CD4-positive, alpha-beta memory T cell (primary cell): Measurements from ENCODE around the gene CTDSPL. TPM values are rescaled to one million over a fixed set of nuclear protein-coding genes. Genes with fewer than 3 reads are reported as not detected.
A peak's percentile ranks its signal among the peaks of the same experiment; 100 is the strongest.

Source experiments
- CTCF ChIA-PET: fragments of 350-600 bp; sonication (Branson Sonifier 250); formaldehyde crosslinking; loops from one replicate; lab custom pipeline; 2021; ENCODE audit warnings: inconsistent platforms; ENCODE audit not compliant: partially characterized antibody; lab: Charles Lee
- POLR2A ChIA-PET: fragments of 350-600 bp; sonication (Branson Sonifier 250); formaldehyde crosslinking; loops from one replicate; lab custom pipeline; 2021; ENCODE audit not compliant: partially characterized antibody; lab: Charles Lee
- DNase-seq, 5 donors: peaks; one replicate each; pipeline versions ENCODE4 v3.0.0 to v3.0.0-alpha.2; 2020 to 2022; ENCODE audit warnings: mixed read lengths in 1 of 5
- H3K27ac ChIP-seq: one replicate; pipeline ENCODE4 v1.7.0; 2013; ENCODE audit warnings: low read depth, low read length
- H3K27me3 ChIP-seq: 2 replicates; pipeline ENCODE4 v1.7.0; 2013; ENCODE audit warnings: mild to moderate bottlenecking, low read length, moderate library complexity; ENCODE audit not compliant: insufficient read depth
- H3K36me3 ChIP-seq: 2 replicates; pipeline ENCODE4 v1.7.0; 2013; ENCODE audit warnings: mild to moderate bottlenecking, low read length, moderate library complexity; ENCODE audit not compliant: insufficient read depth
- H3K4me1 ChIP-seq: 2 replicates; pipeline ENCODE4 v1.7.0; 2013; ENCODE audit warnings: mild to moderate bottlenecking, low read length, moderate library complexity; ENCODE audit not compliant: insufficient read depth
- H3K4me3 ChIP-seq, 2 donors: one replicate each; pipeline ENCODE4 v1.7.0; 2013; ENCODE audit warnings: low read length in 2 of 2, mild to moderate bottlenecking in 1 of 2
- H3K9me3 ChIP-seq, 2 donors: one replicate each; pipeline ENCODE4 v1.7.0; 2013; ENCODE audit warnings: low read length in 2 of 2, control low read depth in 1 of 2; ENCODE audit not compliant: control insufficient read depth in 1 of 2
- H3K27ac Mint-ChIP-seq, 7 donors: one replicate each; pipeline ENCODE4 v1.8.0; 2020 to 2021; ENCODE audit warnings: mixed read lengths in 7 of 7, mild to moderate bottlenecking in 6 of 7, inconsistent platforms in 3 of 7, moderate library complexity in 3 of 7
- H3K27me3 Mint-ChIP-seq, 2 donors: one replicate each; pipeline ENCODE4 v1.8.0; 2020 to 2021; ENCODE audit warnings: mixed read lengths in 2 of 2
- H3K36me3 Mint-ChIP-seq, 2 donors: one replicate each; pipeline ENCODE4 v1.8.0; 2020 to 2021; ENCODE audit warnings: mixed read lengths in 2 of 2, inconsistent platforms in 1 of 2, mild to moderate bottlenecking in 1 of 2
- H3K4me1 Mint-ChIP-seq, 4 donors: one replicate each; pipeline ENCODE4 v1.8.0; 2020 to 2021; ENCODE audit warnings: mixed read lengths in 4 of 4, mild to moderate bottlenecking in 1 of 4
- H3K4me3 Mint-ChIP-seq, 8 donors: one replicate each; pipeline ENCODE4 v1.8.0; 2020 to 2021; ENCODE audit warnings: mixed read lengths in 8 of 8, mild to moderate bottlenecking in 7 of 8, moderate library complexity in 6 of 8, inconsistent platforms in 3 of 8
- H3K9me3 Mint-ChIP-seq, 8 donors: one replicate each; pipeline ENCODE4 v1.8.0; 2020 to 2021; ENCODE audit warnings: mixed read lengths in 8 of 8, mild to moderate bottlenecking in 5 of 8, inconsistent platforms in 3 of 8, moderate library complexity in 1 of 8
- intact Hi-C: fragments of 100-400 bp; cut with micrococcal nuclease; formaldehyde crosslinking; loops from one replicate; pipeline ENCODE4 v1.15.1; 2023
- polyA plus RNA-seq, 2 donors: library from polyadenylated mRNA; unstranded; fragments of 300-500 nt; fragmentation: Illumina TruSeq; gene quantifications; one replicate each; pipeline ENCODE4 v1.2.3, GENCODE V29; 2021
- total RNA-seq, 2 experiments: library from RNA; stranded (reverse); gene quantifications; one replicate each; pipeline ENCODE4 v1.2.3, GENCODE V29; 2021

Gene CTDSPL
- total and polyA plus RNA-seq, 4 experiments from 2014 or later = 0.08 to 0.73 (median 0.61) TPM; not detected in 1

GRCh38 chr3:38016410-38016809 lies 154.7 kb downstream of the CTDSPL start:
- H3K36me3 Mint-ChIP-seq = peaks cover 70 to 72% of the 10 kb centered on the region in 2 donors
- H3K4me1 Mint-ChIP-seq = peaks cover 9 to 13% (median 11%) of the 10 kb centered on the region in 4 donors
- Histone ChIP-seq H3K4me3 (no peak overlapping the region), H3K4me1 (no peaks in the 10 kb centered on the region), H3K27ac (no peak overlapping the region), H3K27me3 (no peaks in the 10 kb centered on the region), H3K9me3 (no peaks in the 10 kb centered on the region), H3K36me3 (peaks cover 40% of the 10 kb centered on the region)
- peak overlapping the region in 3 of 7 donors; percentile 27 to 66 (median 29) for H3K27ac Mint-ChIP-seq
- H3K27me3 Mint-ChIP-seq = no peaks in the 10 kb centered on the region
- no peak overlapping the region for H3K4me3 Mint-ChIP-seq
- peaks cover 0 to 8% (median 0%) of the 10 kb centered on the region in 8 donors for H3K9me3 Mint-ChIP-seq
- ChIA-PET CTCF (interaction anchor here (1.9 kb wide), 1 partner anchor 13 kb away, joined by 6 read pairs; no protein-coding TSS in a partner anchor), POLR2A (interaction anchor here (1.4 kb wide), 1 partner anchor 20 kb away, joined by 3 read pairs; no protein-coding TSS in a partner anchor)
- intact Hi-C loops = no loop called here
- no peak for DNase-seq

DNA sequence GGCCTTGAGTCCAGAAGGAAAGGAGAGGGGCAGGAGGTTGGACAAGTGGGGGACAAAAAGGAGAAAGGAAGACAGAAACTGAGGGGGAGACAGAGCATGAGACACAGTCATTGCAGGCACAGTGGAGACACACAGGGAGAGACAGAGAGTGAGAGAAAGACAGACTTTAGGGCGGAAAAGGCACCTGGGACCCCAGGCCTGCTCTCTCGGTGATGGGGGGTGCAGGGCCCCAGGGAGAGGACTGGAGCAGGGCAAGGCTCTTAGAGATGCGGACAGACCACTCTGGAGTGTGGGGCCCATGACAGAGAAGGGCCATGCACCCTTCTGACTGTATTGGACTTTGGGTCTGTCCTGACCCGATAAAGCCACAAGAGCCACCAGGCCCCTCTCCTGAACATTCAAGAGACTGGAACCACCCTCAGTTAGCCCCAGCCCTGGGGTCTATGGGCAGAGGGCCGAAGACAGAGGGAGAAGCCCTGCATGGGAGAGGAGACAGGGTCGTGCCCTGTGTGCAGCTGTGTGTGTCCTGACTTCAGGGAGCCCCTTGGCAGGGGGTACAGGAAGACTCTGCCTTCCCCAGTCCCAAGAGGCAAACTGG lies 155.3 kb downstream of the CTDSPL start:
- ChIA-PET CTCF (interaction anchor here (1.3 kb wide), 1 partner anchor 14 kb away, joined by 4 read pairs; no protein-coding TSS in a partner anchor), POLR2A (interaction anchor here (1.3 to 1.4 kb wide), 2 partner anchors 20 to 23 kb away, joined by 3 read pairs; no protein-coding TSS in a partner anchor)
- no peak overlapping the region for H3K4me3 ChIP-seq
- peak overlapping the region in 6 of 7 donors; percentile 10 to 66 (median 28) for H3K27ac Mint-ChIP-seq
- intact Hi-C loops = no loop called here
- H3K36me3 Mint-ChIP-seq = peaks cover 66 to 72% of the 10 kb centered on the region in 2 donors
- peaks cover 0 to 8% (median 0%) of the 10 kb centered on the region in 8 donors for H3K9me3 Mint-ChIP-seq
- H3K9me3 ChIP-seq = no peaks in the 10 kb centered on the region
- H3K4me1 Mint-ChIP-seq = peaks cover 13 to 18% (median 16%) of the 10 kb centered on the region in 4 donors
- no peak for DNase-seq
- no peaks in the 10 kb centered on the region for H3K27me3 Mint-ChIP-seq
- H3K27me3 ChIP-seq = no peaks in the 10 kb centered on the region
- H3K4me3 Mint-ChIP-seq = no peak overlapping the region
- H3K4me1 ChIP-seq = peaks cover 2% of the 10 kb centered on the region
- H3K36me3 ChIP-seq = peaks cover 39% of the 10 kb centered on the region
- H3K27ac ChIP-seq = no peak overlapping the region

- Mint-ChIP-seq H3K36me3 (peaks cover 64 to 72% of the 10 kb centered on the region in 2 donors), H3K27ac (peak overlapping the region in 2 of 7 donors; percentile 12 to 22), H3K4me1 (peaks cover 13 to 26% (median 21%) of the 10 kb centered on the region in 4 donors), H3K9me3 (peaks cover 0 to 8% (median 0%) of the 10 kb centered on the region in 8 donors), H3K27me3 (no peaks in the 10 kb centered on the region), H3K4me3 (no peak overlapping the region)
- no peak overlapping the region for H3K4me3 ChIP-seq
- ChIA-PET CTCF (interaction anchor here (1.3 kb wide), 1 partner anchor 14 kb away, joined by 4 read pairs; no protein-coding TSS in a partner anchor), POLR2A (interaction anchor here (1.3 to 1.4 kb wide), 2 partner anchors 21 to 22 kb away, joined by 3 read pairs; no protein-coding TSS in a partner anchor)
- H3K36me3 ChIP-seq = peaks cover 39% of the 10 kb centered on the region
- intact Hi-C loops = no loop called here
- no peaks in the 10 kb centered on the region for H3K9me3 ChIP-seq
- DNase-seq = no peak
- H3K4me1 ChIP-seq = peaks cover 10% of the 10 kb centered on the region
- no peak overlapping the region for H3K27ac ChIP-seq
- no peaks in the 10 kb centered on the region for H3K27me3 ChIP-seq
Observed at GRCh38 chr3:38017445-38018295, 156.0 kb downstream of the CTDSPL start.

GRCh38 chr3:38018296-38019266 lies 156.9 kb downstream of the CTDSPL start:
- H3K27me3 ChIP-seq = no peaks in the 10 kb centered on the region
- H3K4me3 ChIP-seq = no peak overlapping the region
- H3K9me3 Mint-ChIP-seq = peaks cover 0 to 8% (median 0%) of the 10 kb centered on the region in 8 donors
- peaks cover 19% of the 10 kb centered on the region for H3K4me1 ChIP-seq
- ChIA-PET POLR2A (interaction anchor here (1.3 to 2.3 kb wide), 2 partner anchors 21 kb away, joined by 3 to 9 read pairs; partner anchors contain the start of gene DLEC1), CTCF (no interaction called here)
- H3K4me1 Mint-ChIP-seq = peaks cover 19 to 35% (median 30%) of the 10 kb centered on the region in 4 donors
- H3K36me3 Mint-ChIP-seq = peaks cover 62 to 70% of the 10 kb centered on the region in 2 donors
- peak overlapping the region in 1 of 7 donors; percentile 77 for H3K27ac Mint-ChIP-seq
- no peaks in the 10 kb centered on the region for H3K9me3 ChIP-seq
- H3K4me3 Mint-ChIP-seq = peak overlapping the region in 2 of 8 donors; percentile 7 to 24
- DNase-seq = no peak
- intact Hi-C loops = no loop called here
- H3K27ac ChIP-seq = no peak overlapping the region
- peaks cover 37% of the 10 kb centered on the region for H3K36me3 ChIP-seq
- H3K27me3 Mint-ChIP-seq = no peaks in the 10 kb centered on the region

DNA sequence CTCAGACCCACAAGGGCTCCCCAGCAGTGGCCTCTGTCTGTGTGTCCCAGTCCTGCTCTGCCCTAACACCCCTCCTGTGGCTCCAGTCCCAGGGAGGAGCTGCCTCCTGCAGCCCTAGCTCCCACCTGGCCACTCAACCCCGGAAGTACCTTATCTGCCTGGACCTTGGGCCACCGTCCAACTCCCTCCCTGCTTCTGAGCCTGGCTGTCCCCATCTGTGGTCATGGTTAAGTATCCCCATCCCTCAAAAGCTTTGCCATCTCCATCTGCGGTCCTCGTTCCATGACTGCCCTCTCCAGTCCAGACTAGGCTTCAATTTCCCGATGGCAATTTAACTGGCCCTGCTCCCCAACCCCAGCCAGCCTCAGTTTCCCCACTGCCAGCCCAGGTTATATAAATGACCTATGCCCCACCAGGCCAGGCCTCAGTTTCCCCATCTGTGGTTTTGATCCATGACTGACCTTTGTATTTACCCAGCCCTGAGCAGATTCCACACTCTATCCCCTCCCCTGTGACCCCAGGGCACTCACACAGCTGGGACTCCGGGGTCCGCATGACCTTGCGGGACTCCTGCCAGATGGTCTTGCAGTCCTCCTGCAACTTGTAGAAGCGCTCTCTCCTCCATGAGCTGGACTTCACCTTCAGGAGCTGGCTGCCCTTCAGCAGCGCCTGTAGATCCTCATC lies 158.1 kb downstream of the CTDSPL start:
- H3K27ac Mint-ChIP-seq = peak overlapping the region in 4 of 7 donors; percentile 62 to 89 (median 75)
- peaks cover 0 to 12% (median 0%) of the 10 kb centered on the region in 8 donors for H3K9me3 Mint-ChIP-seq
- DNase-seq = no peak
- peaks cover 57 to 58% of the 10 kb centered on the region in 2 donors for H3K36me3 Mint-ChIP-seq
- ChIA-PET POLR2A (interaction anchor here (0.9 to 3.0 kb wide), 6 partner anchors 10 to 117 kb away, joined by 3 to 9 read pairs (median 4); partner anchors contain the start of genes ACAA1, DLEC1 and PLCD1), CTCF (interaction anchor here (1.1 to 1.8 kb wide), 4 partner anchors 16 to 45 kb away, joined by 3 to 7 read pairs (median 5); partner anchors contain the start of gene DLEC1)
- no peaks in the 10 kb centered on the region for H3K27me3 Mint-ChIP-seq
- H3K4me1 Mint-ChIP-seq = peaks cover 23 to 45% (median 34%) of the 10 kb centered on the region in 4 donors
- intact Hi-C loops = no loop called here
- Histone ChIP-seq H3K36me3 (peaks cover 32% of the 10 kb centered on the region), H3K4me1 (peaks cover 23% of the 10 kb centered on the region), H3K9me3 (no peaks in the 10 kb centered on the region), H3K27ac (no peak overlapping the region), H3K4me3 (no peak overlapping the region), H3K27me3 (no peaks in the 10 kb centered on the region)
- H3K4me3 Mint-ChIP-seq = no peak overlapping the region

DNA sequence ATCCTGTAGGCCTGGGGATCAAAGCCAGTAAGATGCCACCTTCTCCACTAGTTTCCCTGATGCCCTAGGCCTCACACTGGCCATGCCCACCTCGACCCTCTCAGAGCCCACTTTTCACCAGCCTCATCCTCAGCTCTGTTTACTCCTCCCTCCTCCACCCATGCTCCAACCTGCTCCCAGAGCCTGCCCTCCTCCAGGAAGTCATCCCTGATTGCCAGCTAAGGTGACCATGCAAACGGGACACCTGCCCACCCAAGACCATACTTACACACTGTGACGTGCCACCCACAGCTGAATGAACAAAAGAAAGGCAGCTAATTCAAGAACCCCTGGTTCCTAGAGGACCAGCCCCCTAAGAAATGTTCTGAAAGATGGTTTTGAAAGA lies 158.7 kb downstream of the CTDSPL start:
- Histone ChIP-seq H3K9me3 (no peaks in the 10 kb centered on the region), H3K36me3 (peaks cover 32% of the 10 kb centered on the region), H3K27ac (no peak overlapping the region), H3K27me3 (no peaks in the 10 kb centered on the region), H3K4me3 (no peak overlapping the region), H3K4me1 (peaks cover 24% of the 10 kb centered on the region)
- Mint-ChIP-seq H3K9me3 (peaks cover 0 to 12% (median 0%) of the 10 kb centered on the region in 8 donors), H3K4me3 (no peak overlapping the region), H3K36me3 (peaks cover 52 to 53% of the 10 kb centered on the region in 2 donors), H3K4me1 (peaks cover 26 to 51% (median 36%) of the 10 kb centered on the region in 4 donors), H3K27me3 (no peaks in the 10 kb centered on the region), H3K27ac (peak overlapping the region in 5 of 7 donors; percentile 62 to 92 (median 86))
- intact Hi-C loops = no loop called here
- no peak for DNase-seq
- ChIA-PET CTCF (interaction anchor here (1.1 to 1.8 kb wide), 4 partner anchors 17 to 45 kb away, joined by 3 to 7 read pairs (median 5); partner anchors contain the start of gene DLEC1), POLR2A (interaction anchor here (0.9 to 3.0 kb wide), 6 partner anchors 9 to 117 kb away, joined by 3 to 9 read pairs (median 4); partner anchors contain the start of genes ACAA1, DLEC1 and PLCD1)
